Aorta (tissue), 5 donors: ENCODE results near the gene UBE2E1. TPM values are rescaled to one million over a fixed set of nuclear protein-coding genes. Genes with fewer than 3 reads are reported as not detected.
"Not testable (repeated sequence)": the region's sequence is repeated elsewhere in the genome, so short reads cannot be mapped to it uniquely, and the experiment has no call there.

Experiments
- ATAC-seq: fragments of 200-7000 bp; cut with Tn5 transposase; one replicate; pipeline ENCODE4 v1.9.1; 2022; ENCODE audit warnings: moderate library complexity; ENCODE audit not compliant: low FRiP score
- DNase-seq, 2 donors: peaks; one replicate each; pipeline ENCODE4 v3.0.0-alpha.2; 2020
- H3K27ac ChIP-seq, 2 donors: one replicate each; pipeline ENCODE4 v1.5.1; 2013; ENCODE audit warnings: low read length in 2 of 2, mild to moderate bottlenecking in 2 of 2, moderate library complexity in 2 of 2, control low read depth in 1 of 2, inconsistent platforms in 1 of 2, low read depth in 1 of 2
- H3K27me3 ChIP-seq, 2 donors: one replicate each; pipeline ENCODE4 v1.6.1; 2013; ENCODE audit warnings: control low read depth in 1 of 2, low read length in 1 of 2, mild to moderate bottlenecking in 1 of 2, moderate library complexity in 1 of 2; ENCODE audit not compliant: insufficient read depth in 2 of 2, control insufficient read depth in 1 of 2
- H3K36me3 ChIP-seq, 2 donors: one replicate each; pipeline ENCODE4 v1.6.1; 2013; ENCODE audit warnings: control low read depth in 1 of 2, low read length in 1 of 2, mild to moderate bottlenecking in 1 of 2; ENCODE audit not compliant: insufficient read depth in 2 of 2, control insufficient read depth in 1 of 2
- H3K4me1 ChIP-seq, 2 donors: one replicate each; pipeline ENCODE4 v1.6.1; 2013; ENCODE audit warnings: low read length in 2 of 2, control low read depth in 1 of 2, mild to moderate bottlenecking in 1 of 2, moderate library complexity in 1 of 2; ENCODE audit not compliant: insufficient read depth in 2 of 2, control insufficient read depth in 1 of 2
- H3K4me3 ChIP-seq, 2 donors: one replicate each; pipeline ENCODE4 v1.5.1; 2013; ENCODE audit warnings: low read length in 2 of 2, control low read depth in 1 of 2, mild to moderate bottlenecking in 1 of 2
- H3K9me3 ChIP-seq: one replicate; pipeline ENCODE4 v1.6.1; 2013; ENCODE audit warnings: mild to moderate bottlenecking, low read length; ENCODE audit not compliant: control insufficient read depth
- WGBS, 2 donors: extraction: QIAGEN DNeasy Blood & Tissue Kit; methylation state at CpG; one replicate each; pipeline ENCODE4 v1.1.7; 2013; 5-methylcytosine and 5-hydroxymethylcytosine counted together
- intact Hi-C, 2 donors: fragments of 100-400 bp; cut with DNase I; formaldehyde crosslinking; loops; one replicate each; pipeline versions ENCODE4 v1.14.2 to v1.15.0; 2022
- polyA plus RNA-seq, 2 donors: library from polyadenylated mRNA; stranded (reverse); fragments of 200-250 nt; gene quantifications; one replicate each; pipeline ENCODE4 v1.2.3, GENCODE V29; 2013
- total RNA-seq, 2 donors: library from RNA; stranded (reverse); fragmentation: NEBNext Ultra II Directional; extraction: Animal tissue kit (Norgen Biotek cat#: 25700); gene quantifications; one replicate each; pipeline ENCODE4 v1.2.1, GENCODE V29; 2021
- donor health status: healthy with polysubstance abuse.
- donor health status: Bipolar disorder and iron deficiency.
- donor health status: DM: no; HTN: no; CAD: no.
- donor health status: DM: no; HTN: no; CAD: no.
- donor health status: DM: yes; HTN: yes; CAD: no.

Gene UBE2E1
- total and polyA plus RNA-seq, 4 donors = 62.2 to 128 (median 92.0) TPM

- no peaks in the 10 kb centered on the region for H3K36me3 ChIP-seq
- DNase-seq (no peak), ATAC-seq (no peak)
- intact Hi-C loops = no loop called here
- no peaks in the 10 kb centered on the region for H3K9me3 ChIP-seq
- H3K4me3 ChIP-seq = no peak overlapping the region
- H3K27me3 ChIP-seq = no peaks in the 10 kb centered on the region
- H3K27ac ChIP-seq = no peak overlapping the region
- peaks cover 0 to 6% of the 10 kb centered on the region in 2 donors for H3K4me1 ChIP-seq
- 91% methylated on average over 1 of the region's 1 CpG for WGBS, 2 donors
Observed at GRCh38 chr3:23863060-23863459, 57.3 kb downstream of the UBE2E1 start.

- DNase-seq = no peak
- Histone ChIP-seq H3K4me3 (no peak overlapping the region), H3K9me3 (no peaks in the 10 kb centered on the region), H3K4me1 (peaks cover 0 to 6% of the 10 kb centered on the region in 2 donors), H3K27ac (no peak overlapping the region), H3K36me3 (no peaks in the 10 kb centered on the region), H3K27me3 (no peaks in the 10 kb centered on the region)
- WGBS, 2 donors = 74 to 79% methylated on average over 1 of the region's 1 CpG
- intact Hi-C loops = no loop called here
- no peak for ATAC-seq
Observed at GRCh38 chr3:23864931-23865330, 59.2 kb downstream of the UBE2E1 start.

- DNase-seq (no peak), ATAC-seq (peak; percentile 69)
- H3K36me3 ChIP-seq = no peaks in the 10 kb centered on the region
- peaks cover 0 to 6% of the 10 kb centered on the region in 2 donors for H3K4me1 ChIP-seq
- no peaks in the 10 kb centered on the region for H3K9me3 ChIP-seq
- no peaks in the 10 kb centered on the region for H3K27me3 ChIP-seq
- H3K4me3 ChIP-seq = no peak overlapping the region
- intact Hi-C loops = no loop called here
- 87 to 89% methylated on average over 6 of the region's 6 CpGs for WGBS, 2 donors
- H3K27ac ChIP-seq = no peak overlapping the region
Observed at GRCh38 chr3:23865595-23866396, 60.0 kb downstream of the UBE2E1 start.

- no peak overlapping the region for H3K27ac ChIP-seq
- H3K4me3 ChIP-seq = no peak overlapping the region
- intact Hi-C loops = no loop called here
- no peak for ATAC-seq
- H3K27me3 ChIP-seq = no peaks in the 10 kb centered on the region
- WGBS, 2 donors = 82 to 86% methylated on average over 1 of the region's 1 CpG
- no peak for DNase-seq
- H3K4me1 ChIP-seq = peaks cover 0 to 6% of the 10 kb centered on the region in 2 donors
- no peaks in the 10 kb centered on the region for H3K9me3 ChIP-seq
- no peaks in the 10 kb centered on the region for H3K36me3 ChIP-seq
Observed at GRCh38 chr3:23867400-23867799, 61.6 kb downstream of the UBE2E1 start.

GRCh38 chr3:23867838-23868237 is 62.1 kb downstream of the UBE2E1 start:
- WGBS, 2 donors = 28 to 48% methylated on average over 1 of the region's 1 CpG
- H3K4me3 ChIP-seq = no peak overlapping the region
- H3K27ac ChIP-seq = no peak overlapping the region
- intact Hi-C loops = no loop called here
- no peaks in the 10 kb centered on the region for H3K9me3 ChIP-seq
- H3K36me3 ChIP-seq = no peaks in the 10 kb centered on the region
- no peak for ATAC-seq
- no peak for DNase-seq
- H3K4me1 ChIP-seq = peaks cover 0 to 6% of the 10 kb centered on the region in 2 donors
- H3K27me3 ChIP-seq = no peaks in the 10 kb centered on the region

- Histone ChIP-seq H3K9me3 (no peaks in the 10 kb centered on the region), H3K27me3 (no peaks in the 10 kb centered on the region), H3K4me1 (peaks cover 0 to 4% of the 10 kb centered on the region in 2 donors), H3K36me3 (no peaks in the 10 kb centered on the region), H3K27ac (no peak overlapping the region), H3K4me3 (no peak overlapping the region)
- no peak for DNase-seq
- intact Hi-C loops = no loop called here
- WGBS, 2 donors = 93 to 97% methylated on average over 4 of the region's 4 CpGs
- no peak for ATAC-seq
Observed at GRCh38 chr3:23869977-23870662, 64.4 kb downstream of the UBE2E1 start.

GRCh38 chr3:23870663-23871043 is 64.9 kb downstream of the UBE2E1 start:
- ATAC-seq, DNase-seq, H3K36me3 ChIP-seq, H3K27me3 ChIP-seq, H3K4me3 ChIP-seq, H3K4me1 ChIP-seq, H3K9me3 ChIP-seq, intact Hi-C loops, H3K27ac ChIP-seq: not testable (repeated sequence)
- WGBS, 2 donors = 98 to 100% methylated on average over 1 of the region's 5 CpGs

GRCh38 chr3:23871361-23871760 is 65.6 kb downstream of the UBE2E1 start:
- H3K27me3 ChIP-seq, intact Hi-C loops, H3K4me3 ChIP-seq, DNase-seq, H3K9me3 ChIP-seq, ATAC-seq, H3K4me1 ChIP-seq, H3K27ac ChIP-seq, H3K36me3 ChIP-seq: not testable (repeated sequence)
- WGBS, 2 donors = 96% methylated on average over 15 to 34 of the region's 34 CpGs

GRCh38 chr3:23872330-23872729 is 66.6 kb downstream of the UBE2E1 start:
- Histone ChIP-seq H3K36me3 (no peaks in the 10 kb centered on the region), H3K4me1 (peaks cover 0 to 2% of the 10 kb centered on the region in 2 donors), H3K9me3 (no peaks in the 10 kb centered on the region), H3K27ac (no peak overlapping the region), H3K27me3 (no peaks in the 10 kb centered on the region), H3K4me3 (no peak overlapping the region)
- WGBS, 2 donors = 60 to 96% methylated on average over 1 to 3 of the region's 3 CpGs
- no peak for DNase-seq
- no peak for ATAC-seq
- intact Hi-C loops = no loop called here
